Osteocyte (in vitro differentiated cells): ENCODE measurements around the gene GATAD2B. TPM values are rescaled to one million over a fixed set of nuclear protein-coding genes. Genes with fewer than 3 reads are reported as not detected.

Experiments
- DNase-seq: peaks from one replicate; pipeline ENCODE4 v3.0.0; 2021; ENCODE audit warnings: mixed read lengths; ENCODE audit not compliant: unreplicated experiment; ENCODE audit errors: extremely low spot score
- H3K27ac Mint-ChIP-seq: one replicate; pipeline ENCODE4 v1.8.0; 2021; ENCODE audit warnings: mild to moderate bottlenecking, mixed read lengths; ENCODE audit not compliant: unreplicated experiment
- H3K27me3 Mint-ChIP-seq: one replicate; pipeline ENCODE4 v1.8.0; 2021; ENCODE audit warnings: mixed read lengths; ENCODE audit not compliant: unreplicated experiment
- H3K36me3 Mint-ChIP-seq: one replicate; pipeline ENCODE4 v1.8.0; 2021; ENCODE audit warnings: mixed read lengths; ENCODE audit not compliant: unreplicated experiment
- H3K4me1 Mint-ChIP-seq: one replicate; pipeline ENCODE4 v1.8.0; 2021; ENCODE audit warnings: mixed read lengths; ENCODE audit not compliant: unreplicated experiment
- H3K4me3 Mint-ChIP-seq: one replicate; pipeline ENCODE4 v1.8.0; 2021; ENCODE audit warnings: mild to moderate bottlenecking, moderate library complexity, mixed read lengths; ENCODE audit not compliant: unreplicated experiment
- H3K9me3 Mint-ChIP-seq: one replicate; pipeline ENCODE4 v1.8.0; 2021; ENCODE audit warnings: mixed read lengths; ENCODE audit not compliant: unreplicated experiment
- total RNA-seq: library from RNA; stranded (reverse); gene quantifications from 2 replicates; pipeline ENCODE4 v1.2.1, GENCODE V29; 2021
- TF ChIP-seq, protein P1 (sequence below): fragments of 200-600 bp; sonication (generic); IDR thresholded peaks from 2 replicates; pipeline ENCODE4 v1.5.0; 2021; ENCODE audit warnings: antibody characterized with exemption, mild to moderate bottlenecking, moderate library complexity

GATAD2B gene
- total RNA-seq, 1 donor from 2014 or later = 66.7 TPM

DNA sequence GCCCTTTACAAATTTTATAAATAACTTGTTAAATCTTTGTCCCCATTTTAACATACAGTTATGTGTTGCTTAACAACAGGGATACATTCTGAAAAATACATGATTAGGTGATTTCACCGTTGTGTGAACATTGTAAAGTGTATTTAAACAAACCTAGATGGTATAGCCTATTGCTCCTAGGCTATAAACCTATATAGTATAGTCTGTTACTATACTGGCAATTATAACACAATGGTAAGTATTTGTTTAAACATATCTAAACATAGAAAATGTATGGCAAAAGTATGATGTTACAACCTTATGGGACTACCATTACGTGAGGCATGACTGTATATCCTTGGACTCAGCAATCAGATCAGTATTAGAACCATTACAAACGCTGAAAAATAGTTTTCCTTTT, 36.6 kb downstream of the GATAD2B start:
- DNase-seq = no peak
- peaks cover 9% of the 10 kb centered on the region for H3K36me3 Mint-ChIP-seq
- peaks cover 8% of the 10 kb centered on the region for H3K4me1 Mint-ChIP-seq
- H3K27ac Mint-ChIP-seq = no peak overlapping the region
- H3K9me3 Mint-ChIP-seq = no peaks in the 10 kb centered on the region
- no peaks in the 10 kb centered on the region for H3K27me3 Mint-ChIP-seq
- TF ChIP-seq, protein P1, sequence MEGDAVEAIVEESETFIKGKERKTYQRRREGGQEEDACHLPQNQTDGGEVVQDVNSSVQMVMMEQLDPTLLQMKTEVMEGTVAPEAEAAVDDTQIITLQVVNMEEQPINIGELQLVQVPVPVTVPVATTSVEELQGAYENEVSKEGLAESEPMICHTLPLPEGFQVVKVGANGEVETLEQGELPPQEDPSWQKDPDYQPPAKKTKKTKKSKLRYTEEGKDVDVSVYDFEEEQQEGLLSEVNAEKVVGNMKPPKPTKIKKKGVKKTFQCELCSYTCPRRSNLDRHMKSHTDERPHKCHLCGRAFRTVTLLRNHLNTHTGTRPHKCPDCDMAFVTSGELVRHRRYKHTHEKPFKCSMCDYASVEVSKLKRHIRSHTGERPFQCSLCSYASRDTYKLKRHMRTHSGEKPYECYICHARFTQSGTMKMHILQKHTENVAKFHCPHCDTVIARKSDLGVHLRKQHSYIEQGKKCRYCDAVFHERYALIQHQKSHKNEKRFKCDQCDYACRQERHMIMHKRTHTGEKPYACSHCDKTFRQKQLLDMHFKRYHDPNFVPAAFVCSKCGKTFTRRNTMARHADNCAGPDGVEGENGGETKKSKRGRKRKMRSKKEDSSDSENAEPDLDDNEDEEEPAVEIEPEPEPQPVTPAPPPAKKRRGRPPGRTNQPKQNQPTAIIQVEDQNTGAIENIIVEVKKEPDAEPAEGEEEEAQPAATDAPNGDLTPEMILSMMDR = no peak
- H3K4me3 Mint-ChIP-seq = no peak overlapping the region

DNA sequence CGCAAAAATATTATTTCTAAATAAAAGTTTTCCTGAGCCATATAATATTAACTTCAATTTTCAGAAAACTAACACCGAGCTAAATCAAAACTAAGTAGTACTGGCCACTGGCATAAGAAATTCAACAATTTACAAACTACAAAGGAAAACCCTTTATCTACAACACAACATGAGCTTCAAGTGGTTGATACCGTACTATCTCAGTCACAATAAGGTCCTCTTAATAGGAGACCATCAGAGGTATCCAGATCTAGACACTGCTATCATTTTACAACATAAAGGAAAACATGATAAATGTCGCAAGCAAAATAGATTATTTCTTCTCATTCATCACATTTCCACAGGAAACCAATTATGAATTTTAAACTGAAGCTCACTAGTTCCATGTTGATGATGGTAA, 39.5 kb downstream of the GATAD2B start:
- H3K36me3 Mint-ChIP-seq = no peaks in the 10 kb centered on the region
- H3K4me3 Mint-ChIP-seq = no peak overlapping the region
- no peaks in the 10 kb centered on the region for H3K27me3 Mint-ChIP-seq
- H3K4me1 Mint-ChIP-seq = peaks cover 8% of the 10 kb centered on the region
- H3K9me3 Mint-ChIP-seq = no peaks in the 10 kb centered on the region
- H3K27ac Mint-ChIP-seq = no peak overlapping the region
- no peak for DNase-seq
- TF ChIP-seq, protein P1 = no peak

DNA sequence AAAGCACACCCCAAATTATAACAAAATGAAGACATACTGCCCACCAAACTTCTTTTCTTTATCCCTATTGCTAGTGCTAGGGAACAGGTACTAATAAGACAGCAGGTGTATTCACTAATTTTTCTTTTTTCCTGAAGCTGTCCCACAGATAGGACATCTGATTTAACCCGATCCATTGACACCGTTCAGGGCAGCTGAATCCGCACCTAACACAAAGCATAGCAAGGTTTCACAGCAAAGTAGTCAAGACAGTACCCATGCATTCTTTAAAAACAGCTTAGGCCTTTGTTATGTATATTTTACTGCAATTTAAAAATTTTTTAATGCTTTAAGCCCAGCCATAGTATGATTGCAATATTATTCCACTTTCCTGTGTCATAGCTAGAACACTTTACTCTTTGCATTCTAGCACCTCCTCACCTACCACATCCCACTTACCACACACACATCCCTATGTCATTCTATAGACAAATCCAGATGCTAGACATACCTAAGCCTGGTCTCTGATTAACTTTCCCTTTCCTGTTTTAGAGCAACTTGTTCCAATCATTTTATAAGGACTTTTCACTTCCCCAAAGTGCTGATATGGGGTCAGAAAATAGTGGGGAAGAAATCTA, 40.4 kb downstream of the GATAD2B start:
- DNase-seq = no peak
- H3K27me3 Mint-ChIP-seq = no peaks in the 10 kb centered on the region
- no peak overlapping the region for H3K4me3 Mint-ChIP-seq
- no peaks in the 10 kb centered on the region for H3K36me3 Mint-ChIP-seq
- TF ChIP-seq, protein P1 = no peak
- no peak overlapping the region for H3K27ac Mint-ChIP-seq
- H3K9me3 Mint-ChIP-seq = no peaks in the 10 kb centered on the region
- peaks cover 8% of the 10 kb centered on the region for H3K4me1 Mint-ChIP-seq

DNA sequence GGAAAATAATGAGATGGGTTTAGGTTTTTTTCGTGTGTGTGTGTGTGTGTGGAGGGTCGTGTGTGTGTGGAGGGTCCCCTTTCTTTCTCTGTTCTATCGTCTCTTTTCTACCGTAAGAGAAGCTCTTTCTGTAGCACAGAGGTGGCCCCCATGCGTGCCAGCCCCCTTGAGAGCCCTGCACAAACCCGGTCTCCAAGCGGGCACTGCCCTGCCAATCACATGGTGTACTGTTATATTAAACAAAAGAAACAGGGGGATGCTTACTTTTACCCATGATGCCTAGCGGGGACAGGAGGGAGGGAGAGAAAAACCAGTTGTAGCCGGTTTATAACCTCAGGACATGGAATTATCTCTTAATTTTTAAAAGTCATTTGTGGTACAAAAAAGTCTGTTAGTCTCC, 41.0 kb downstream of the GATAD2B start:
- Mint-ChIP-seq H3K9me3 (no peaks in the 10 kb centered on the region), H3K4me1 (peaks cover 6% of the 10 kb centered on the region), H3K4me3 (no peak overlapping the region), H3K27me3 (no peaks in the 10 kb centered on the region), H3K36me3 (no peaks in the 10 kb centered on the region), H3K27ac (no peak overlapping the region)
- TF ChIP-seq, protein P1 = no peak
- DNase-seq = no peak

DNA sequence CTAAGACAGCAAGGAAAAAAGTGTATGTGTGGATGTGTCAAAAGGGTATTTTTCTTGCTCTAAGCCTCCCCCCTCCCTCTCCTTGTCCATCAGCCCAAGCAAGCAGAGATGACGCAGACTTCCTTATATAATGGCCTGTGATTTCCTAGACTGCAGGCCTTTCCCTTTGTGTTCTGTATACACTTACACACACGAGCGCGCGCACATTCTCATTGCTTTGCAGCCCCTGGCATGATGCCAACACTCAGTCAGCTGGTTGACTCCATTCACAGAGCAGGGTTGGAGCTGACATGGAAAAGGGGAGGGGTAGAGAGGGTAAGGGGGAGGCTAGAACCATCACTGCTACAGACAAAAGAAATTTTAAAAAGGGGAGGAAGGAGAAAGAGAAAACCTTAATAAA, 41.8 kb downstream of the GATAD2B start:
- H3K36me3 Mint-ChIP-seq = no peaks in the 10 kb centered on the region
- H3K9me3 Mint-ChIP-seq = no peaks in the 10 kb centered on the region
- H3K4me1 Mint-ChIP-seq = peaks cover 5% of the 10 kb centered on the region
- H3K27me3 Mint-ChIP-seq = no peaks in the 10 kb centered on the region
- no peak overlapping the region for H3K4me3 Mint-ChIP-seq
- H3K27ac Mint-ChIP-seq = no peak overlapping the region
- peak; percentile 95 for DNase-seq
- TF ChIP-seq, protein P1 = no peak
